Measurements from ENCODE around the gene TPRG1L.

DNA sequence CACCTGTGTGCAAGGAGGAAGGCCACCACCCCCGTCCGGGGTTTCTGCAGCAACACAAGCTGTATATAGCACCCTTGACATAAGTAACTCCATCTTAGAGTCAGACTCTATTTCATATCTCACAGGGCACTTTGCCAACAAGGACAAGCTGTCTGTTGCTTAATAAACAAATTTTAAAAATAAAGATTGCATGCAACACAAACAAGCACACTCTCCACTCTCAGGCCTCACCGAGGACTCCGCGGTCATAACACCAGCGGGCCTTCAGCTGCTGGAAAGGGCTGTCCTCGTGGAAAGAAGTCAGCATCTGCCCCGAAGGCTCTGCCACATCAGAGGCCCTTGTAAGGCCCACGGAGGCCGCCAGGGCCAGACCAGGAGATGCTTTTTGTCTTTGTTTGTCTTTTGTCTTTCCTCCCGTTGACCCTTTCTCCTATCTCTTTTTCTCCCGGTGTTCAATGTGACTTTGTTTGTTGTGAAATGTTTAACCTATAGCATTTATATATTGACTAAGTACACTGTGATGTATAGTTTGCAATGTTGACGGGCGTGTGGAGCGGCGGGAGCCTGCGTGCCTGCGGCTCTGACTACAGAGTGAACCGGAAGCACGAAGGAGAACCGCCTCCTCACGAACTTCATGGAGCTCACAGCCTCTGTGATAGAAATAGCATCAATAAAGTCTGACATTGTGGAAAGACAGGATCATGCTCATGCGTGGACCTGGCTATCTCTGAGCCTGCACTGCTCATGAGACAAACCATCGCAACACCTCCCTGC lies 37.6 kb upstream of the TPRG1L start:
- TF ChIP-seq, protein P1, sequence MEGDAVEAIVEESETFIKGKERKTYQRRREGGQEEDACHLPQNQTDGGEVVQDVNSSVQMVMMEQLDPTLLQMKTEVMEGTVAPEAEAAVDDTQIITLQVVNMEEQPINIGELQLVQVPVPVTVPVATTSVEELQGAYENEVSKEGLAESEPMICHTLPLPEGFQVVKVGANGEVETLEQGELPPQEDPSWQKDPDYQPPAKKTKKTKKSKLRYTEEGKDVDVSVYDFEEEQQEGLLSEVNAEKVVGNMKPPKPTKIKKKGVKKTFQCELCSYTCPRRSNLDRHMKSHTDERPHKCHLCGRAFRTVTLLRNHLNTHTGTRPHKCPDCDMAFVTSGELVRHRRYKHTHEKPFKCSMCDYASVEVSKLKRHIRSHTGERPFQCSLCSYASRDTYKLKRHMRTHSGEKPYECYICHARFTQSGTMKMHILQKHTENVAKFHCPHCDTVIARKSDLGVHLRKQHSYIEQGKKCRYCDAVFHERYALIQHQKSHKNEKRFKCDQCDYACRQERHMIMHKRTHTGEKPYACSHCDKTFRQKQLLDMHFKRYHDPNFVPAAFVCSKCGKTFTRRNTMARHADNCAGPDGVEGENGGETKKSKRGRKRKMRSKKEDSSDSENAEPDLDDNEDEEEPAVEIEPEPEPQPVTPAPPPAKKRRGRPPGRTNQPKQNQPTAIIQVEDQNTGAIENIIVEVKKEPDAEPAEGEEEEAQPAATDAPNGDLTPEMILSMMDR (IDR thresholded peaks at IDR 0.05; ENCODE audit: borderline replicate concordance, extremely low read depth, low read length, poor library complexity, severe bottlenecking) = no peak
- no peak for TF ChIP-seq EZH2 (IDR thresholded peaks at IDR 0.05; ENCODE audit: borderline replicate concordance, low read depth, low read length, severe bottlenecking)

Data from DND-41 (cell line).